ENCODE data around the gene CCDC3.

Gene CCDC3

GRCh38 chr10:12965571-12965970, 35.9 kb downstream of the CCDC3 start:
- TF ChIP-seq, protein P1, sequence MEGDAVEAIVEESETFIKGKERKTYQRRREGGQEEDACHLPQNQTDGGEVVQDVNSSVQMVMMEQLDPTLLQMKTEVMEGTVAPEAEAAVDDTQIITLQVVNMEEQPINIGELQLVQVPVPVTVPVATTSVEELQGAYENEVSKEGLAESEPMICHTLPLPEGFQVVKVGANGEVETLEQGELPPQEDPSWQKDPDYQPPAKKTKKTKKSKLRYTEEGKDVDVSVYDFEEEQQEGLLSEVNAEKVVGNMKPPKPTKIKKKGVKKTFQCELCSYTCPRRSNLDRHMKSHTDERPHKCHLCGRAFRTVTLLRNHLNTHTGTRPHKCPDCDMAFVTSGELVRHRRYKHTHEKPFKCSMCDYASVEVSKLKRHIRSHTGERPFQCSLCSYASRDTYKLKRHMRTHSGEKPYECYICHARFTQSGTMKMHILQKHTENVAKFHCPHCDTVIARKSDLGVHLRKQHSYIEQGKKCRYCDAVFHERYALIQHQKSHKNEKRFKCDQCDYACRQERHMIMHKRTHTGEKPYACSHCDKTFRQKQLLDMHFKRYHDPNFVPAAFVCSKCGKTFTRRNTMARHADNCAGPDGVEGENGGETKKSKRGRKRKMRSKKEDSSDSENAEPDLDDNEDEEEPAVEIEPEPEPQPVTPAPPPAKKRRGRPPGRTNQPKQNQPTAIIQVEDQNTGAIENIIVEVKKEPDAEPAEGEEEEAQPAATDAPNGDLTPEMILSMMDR (IDR thresholded peaks at IDR 0.05; ENCODE audit: low read depth, low read length), result no peak

DNA sequence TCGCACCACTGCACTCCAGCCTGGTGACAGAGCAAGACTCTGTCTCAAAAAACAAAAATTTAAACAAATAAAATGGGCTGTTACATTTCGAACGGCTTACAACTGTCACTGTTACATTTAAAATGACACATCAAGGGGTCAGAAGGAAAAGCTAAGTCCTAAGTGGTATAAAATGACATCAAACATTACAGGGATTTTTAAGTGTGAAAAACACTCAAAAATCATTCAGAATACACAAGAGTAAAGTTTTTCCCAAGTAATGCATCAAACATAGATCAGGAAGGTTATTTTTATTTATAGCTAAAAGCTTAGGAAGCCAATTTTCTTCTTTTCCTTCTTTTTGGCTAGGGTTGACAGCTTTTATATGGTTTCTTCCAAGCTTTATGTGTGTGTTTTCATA, 39.0 kb downstream of the CCDC3 start:
- H3K4me3 ChIP-seq (ENCODE audit: low read depth, low read length), result no peak overlapping the region
- TF ChIP-seq, protein P1 (IDR thresholded peaks at IDR 0.05; ENCODE audit: low read depth, low read length), result no peak

More at GRCh38 chr10:12965571-12965970, 35.9 kb downstream of the CCDC3 start:
- no peak overlapping the region for H3K4me3 ChIP-seq (ENCODE audit: low read depth, low read length)

DNA sequence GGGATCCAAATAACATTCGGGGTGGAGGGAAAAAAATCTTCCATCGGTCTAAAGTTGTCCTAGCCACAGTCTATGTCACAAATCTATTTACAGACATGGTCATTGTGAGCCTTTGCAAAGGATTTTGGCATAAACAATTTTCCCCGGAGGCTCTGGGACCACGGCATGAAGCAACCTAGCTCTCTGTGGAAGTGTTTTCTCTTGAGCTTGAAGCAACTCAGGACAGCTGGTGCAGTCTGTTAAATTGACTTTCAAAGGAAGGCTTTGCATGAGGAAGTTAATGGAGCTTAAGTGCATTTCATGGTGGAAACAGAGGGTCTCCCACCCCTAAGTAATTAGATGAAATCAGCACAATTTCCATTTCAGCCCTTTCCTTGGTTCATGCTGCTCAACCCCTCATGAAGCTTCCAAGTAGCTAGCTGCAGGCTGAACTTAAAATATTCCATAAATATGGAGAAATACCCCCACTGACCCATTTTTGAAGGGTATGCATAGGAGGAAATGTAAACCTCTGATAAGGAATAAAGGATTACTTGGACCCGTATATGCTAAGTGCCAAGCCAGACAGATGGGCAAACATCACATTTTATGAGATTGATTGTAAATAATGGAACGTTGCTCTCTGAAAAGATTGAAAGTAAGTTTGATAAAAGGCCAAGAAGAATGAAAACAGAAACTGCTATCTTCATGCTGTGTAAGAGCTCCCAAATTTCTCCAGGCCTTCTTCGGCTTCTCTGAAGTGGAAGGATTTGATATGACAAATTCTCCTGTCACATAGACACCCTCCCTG, 39.9 kb downstream of the CCDC3 start:
- TF ChIP-seq, protein P1 (IDR thresholded peaks at IDR 0.05; ENCODE audit: low read depth, low read length), result no peak
- no peak overlapping the region for H3K4me3 ChIP-seq (ENCODE audit: low read depth, low read length)

DNA sequence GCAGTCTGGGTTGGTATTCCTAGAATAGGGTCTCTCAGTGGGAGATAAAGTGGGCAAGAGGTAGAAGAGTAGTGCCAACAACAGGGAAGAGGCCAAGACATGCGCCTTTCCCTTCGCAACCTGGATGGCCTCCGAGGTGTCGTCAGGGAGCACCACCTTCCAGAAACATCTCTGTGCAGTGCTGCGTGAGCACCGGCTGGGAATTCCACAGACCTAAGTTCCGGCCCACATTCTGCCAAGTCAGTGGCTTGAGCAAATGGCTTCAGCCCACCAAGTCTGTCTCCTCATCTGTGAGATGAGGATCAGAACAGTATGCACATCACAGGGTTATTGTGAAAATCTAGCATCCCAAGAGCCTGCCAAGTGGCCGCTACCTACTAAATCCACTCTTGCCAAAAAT, 40.6 kb downstream of the CCDC3 start:
- TF ChIP-seq, protein P1 (IDR thresholded peaks at IDR 0.05; ENCODE audit: low read depth, low read length), result no peak

DNA sequence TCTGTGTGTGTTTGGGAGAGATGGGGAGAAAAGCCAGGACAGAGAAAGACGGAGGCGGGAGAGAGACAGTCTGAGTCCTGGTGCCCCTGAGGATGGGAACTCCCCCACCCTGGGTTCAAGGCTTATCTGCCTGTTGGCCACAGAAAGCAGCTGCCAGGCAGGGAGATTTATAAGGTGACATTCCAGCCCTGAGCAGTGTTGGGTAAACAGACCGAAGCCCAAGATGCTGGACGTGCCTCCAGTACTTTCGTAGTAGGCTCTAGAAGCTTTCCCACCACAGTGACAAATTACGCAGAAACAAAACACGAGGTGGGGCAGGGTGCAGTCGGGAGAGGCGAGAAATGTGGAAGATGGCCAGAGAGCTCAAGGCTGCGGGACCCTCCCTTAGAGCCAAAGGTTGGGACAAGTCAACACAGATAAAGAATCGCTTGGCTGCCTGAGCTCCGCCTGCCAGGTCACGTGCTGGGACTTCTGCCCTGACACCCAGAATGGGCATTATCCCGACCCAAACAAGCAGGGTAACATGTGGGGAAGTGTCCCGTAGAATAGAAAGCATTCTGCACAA, 41.1 kb downstream of the CCDC3 start:
- H3K4me3 ChIP-seq (ENCODE audit: low read depth, low read length), result peak overlapping the region; percentile 10; the same call in 1 of the 2 replicates
- TF ChIP-seq, protein P1 (IDR thresholded peaks at IDR 0.05; ENCODE audit: low read depth, low read length), result no peak

More for the DNA sequence above, 40.6 kb downstream of the CCDC3 start:
- H3K4me3 ChIP-seq (ENCODE audit: low read depth, low read length), result no peak overlapping the region

DNA sequence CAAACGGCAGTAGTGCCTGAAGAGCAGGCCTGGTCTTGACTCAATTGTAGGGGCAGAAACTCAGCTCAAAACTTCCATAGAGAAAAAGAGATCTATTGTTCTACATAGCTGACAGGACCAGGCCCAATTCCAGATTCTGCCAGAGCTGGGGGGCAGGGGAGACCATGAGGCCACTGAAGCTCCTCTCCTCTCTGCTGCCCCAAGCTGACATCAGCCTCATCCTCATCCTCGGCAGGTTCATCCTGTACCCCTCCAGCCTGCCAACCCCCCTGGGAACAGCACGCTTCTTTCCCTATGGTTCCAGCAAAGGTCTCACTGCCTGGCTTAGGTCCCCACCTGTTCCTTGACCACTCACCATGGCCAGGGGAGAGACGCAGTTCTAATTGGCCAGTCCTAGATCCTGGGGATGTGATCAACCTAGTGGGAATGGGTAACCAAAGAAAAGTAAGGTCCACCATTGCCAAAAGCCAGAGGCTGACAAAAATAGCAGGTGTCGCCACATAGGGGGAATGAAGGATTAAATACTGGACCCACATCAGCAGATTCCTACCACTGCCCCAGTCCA, 42.9 kb downstream of the CCDC3 start:
- H3K4me3 ChIP-seq (ENCODE audit: low read depth, low read length), result no peak overlapping the region
- TF ChIP-seq, protein P1 (IDR thresholded peaks at IDR 0.05; ENCODE audit: low read depth, low read length), result no peak

GRCh38 chr10:12957081-12957480, 44.4 kb downstream of the CCDC3 start:
- TF ChIP-seq, protein P1 (IDR thresholded peaks at IDR 0.05; ENCODE audit: low read depth, low read length), result no peak
- H3K4me3 ChIP-seq (ENCODE audit: low read depth, low read length), result no peak overlapping the region
